Activated T-cell treated with anti-CD3 and anti-CD28 coated beads for 4 hours (primary cell): ENCODE data around the gene RNPEPL1.
"Not testable (repeated sequence)": the region's sequence is repeated elsewhere in the genome, so short reads cannot be mapped to it uniquely, and the experiment has no call there.

Source experiments
- DNase-seq: peaks from one replicate; pipeline ENCODE4 v3.0.0-alpha.2; 2020

RNPEPL1 gene

DNA sequence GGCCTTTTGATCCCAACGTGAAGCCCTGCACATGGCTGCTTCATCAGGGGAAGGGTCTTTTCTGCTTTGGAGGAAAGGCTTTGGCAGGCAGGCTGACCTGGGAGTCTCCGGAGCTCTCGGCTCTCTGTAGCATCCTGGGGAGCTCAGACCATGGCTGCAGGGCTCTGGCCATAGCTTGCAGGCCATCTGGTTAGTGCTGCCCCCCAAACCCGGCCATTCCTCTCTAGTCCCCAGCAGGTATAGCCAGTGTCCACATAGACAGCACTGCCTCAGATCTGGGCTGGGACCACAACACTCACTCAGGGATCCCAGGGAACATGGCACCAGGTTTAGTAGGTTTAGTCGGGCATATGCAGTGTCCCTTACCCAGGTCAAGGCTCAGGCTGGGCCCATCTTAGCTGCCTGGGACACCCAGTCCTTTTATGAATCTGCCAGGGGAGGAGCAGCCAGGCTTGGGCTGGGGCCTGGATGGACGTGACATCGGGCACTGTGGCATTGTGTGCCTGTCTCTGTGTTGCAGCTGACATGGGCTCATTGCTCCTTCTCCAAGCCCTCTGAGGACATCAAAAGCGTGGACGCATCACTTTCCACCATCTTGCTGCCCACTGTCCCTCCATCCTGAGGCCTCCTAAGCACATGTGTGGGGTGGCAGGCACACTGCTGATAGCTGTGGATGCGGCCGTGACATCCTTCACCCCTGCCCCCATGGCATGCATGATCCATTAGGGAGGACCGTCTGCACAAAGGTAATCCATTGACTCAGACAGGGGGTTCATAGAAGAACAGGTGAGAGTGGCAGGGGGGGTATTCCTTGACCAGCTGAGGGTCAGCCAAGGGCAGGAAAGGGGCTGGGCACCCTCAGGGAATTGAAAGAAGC, 37.8 kb downstream of the RNPEPL1 start:
- DNase-seq, result no peak

DNA sequence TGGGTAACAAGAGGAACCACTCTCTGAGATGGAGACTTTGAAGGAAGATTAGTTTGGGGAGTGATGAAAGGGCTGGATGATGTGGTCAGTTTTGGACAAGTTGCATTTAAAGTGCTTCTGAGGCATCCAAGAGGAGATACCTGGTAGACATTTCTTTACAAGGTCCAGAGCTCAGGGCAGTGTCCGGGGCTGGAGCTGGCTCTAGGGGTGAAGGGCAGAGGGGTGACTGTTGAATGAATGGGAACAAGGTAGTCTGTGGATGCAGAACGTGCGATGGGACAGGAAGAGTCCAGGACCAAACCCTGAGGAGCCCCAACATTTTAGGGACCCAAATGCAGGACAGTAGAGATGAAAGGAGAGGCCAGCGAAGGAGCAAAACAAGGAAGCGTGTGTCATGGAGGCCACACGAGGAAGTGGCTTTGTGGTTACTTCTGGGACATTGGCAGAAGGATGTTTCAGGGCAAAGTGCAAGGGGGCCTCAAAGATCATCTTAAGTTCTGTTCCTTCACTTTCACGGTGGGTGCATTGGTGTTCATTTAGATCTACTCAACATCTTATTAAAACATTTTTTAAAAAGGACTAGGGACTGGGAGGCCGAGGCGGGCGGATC, 43.4 kb downstream of the RNPEPL1 start:
- DNase-seq, result no peak

DNA sequence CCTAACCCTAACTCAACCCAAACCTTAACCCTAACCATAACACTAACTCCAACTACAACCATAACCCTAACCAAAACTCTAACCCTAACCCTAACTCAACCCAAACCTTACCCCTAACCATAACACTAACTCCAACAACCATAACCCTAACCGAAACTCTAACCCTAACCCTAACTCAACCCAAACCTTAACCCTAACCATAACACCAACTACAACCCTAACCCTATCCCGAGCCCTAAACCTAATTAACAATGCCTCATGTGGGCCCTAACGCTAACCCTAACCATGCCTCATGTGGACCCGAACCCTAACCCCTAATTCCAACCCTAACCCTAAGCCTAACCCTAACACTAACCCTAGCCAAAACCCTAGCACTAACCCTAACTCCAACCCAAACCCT, 45.5 kb downstream of the RNPEPL1 start:
- DNase-seq, result no peak

DNA sequence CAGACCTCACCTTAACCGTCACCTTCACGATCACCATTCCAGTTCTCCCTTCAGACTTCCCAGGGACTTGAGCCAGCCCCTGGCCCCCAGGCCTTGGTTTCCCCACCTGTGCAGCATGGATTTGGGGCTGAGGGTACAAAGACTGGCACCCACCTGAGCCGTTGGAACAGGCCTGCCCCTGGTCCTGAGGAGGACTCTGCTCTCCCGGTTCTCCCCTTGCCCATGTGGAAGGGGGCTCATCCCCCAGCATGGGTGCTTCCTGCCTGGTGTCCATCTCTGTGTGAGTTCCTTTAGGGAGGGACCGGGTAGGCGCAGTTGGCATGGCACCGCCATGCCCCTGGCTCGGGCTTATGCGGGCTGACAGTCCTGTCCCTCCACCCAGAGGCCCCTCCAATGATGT, 46.1 kb downstream of the RNPEPL1 start:
- DNase-seq, result no peak

DNA sequence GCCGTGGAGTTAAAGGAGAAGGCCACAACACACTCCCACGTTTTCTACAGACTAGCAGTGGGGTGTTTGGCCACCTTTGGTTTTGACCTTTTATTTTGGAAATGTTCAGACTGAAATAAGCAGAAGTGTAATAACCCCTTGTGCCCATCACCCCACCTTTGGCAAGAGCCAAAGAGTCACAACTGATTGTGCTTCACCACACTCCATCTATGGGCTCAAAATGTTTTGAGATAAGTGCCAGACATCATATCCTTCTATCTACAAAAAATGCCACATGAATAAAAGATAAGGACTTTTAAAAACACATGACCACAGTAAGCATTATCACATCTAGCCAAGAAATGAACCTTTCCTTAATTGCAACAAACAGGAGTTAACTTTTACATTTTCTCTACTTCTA, 47.1 kb downstream of the RNPEPL1 start:
- no peak for DNase-seq

DNA sequence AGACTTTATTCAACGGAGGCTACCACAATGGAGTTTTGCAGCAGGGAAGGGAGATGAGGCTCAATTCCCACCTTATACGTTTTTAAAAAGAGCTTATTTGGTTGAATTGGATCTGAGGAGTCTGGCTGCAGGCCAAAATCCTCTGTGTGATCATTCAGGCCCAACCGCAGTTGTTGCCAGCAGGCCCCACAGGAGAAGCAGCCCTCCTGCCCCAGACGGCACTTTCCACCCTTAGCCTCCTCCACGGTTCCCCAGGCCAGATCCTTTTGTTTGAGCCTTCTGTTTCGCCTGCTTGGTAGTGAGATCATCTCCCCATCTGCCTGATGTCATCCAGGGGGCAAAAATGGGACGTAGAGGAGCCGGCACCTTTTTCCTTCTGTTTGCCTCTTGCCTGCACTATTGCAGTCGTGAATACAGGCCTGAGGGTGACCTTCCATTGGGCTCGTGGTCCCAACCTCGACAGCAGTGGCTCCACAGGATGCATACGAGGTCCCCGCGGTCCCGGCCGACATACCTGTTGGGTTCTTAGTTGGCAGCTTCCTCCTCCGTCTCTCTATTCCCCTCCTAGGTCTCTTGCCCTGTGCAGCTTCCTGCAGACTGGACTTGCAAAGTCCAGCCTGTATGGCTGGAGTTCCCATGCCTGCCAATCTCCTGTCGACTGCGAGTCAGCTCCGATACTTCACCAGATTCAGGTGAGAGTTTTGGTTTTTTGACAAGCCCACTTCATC, 47.7 kb downstream of the RNPEPL1 start:
- DNase-seq, result no peak

DNA sequence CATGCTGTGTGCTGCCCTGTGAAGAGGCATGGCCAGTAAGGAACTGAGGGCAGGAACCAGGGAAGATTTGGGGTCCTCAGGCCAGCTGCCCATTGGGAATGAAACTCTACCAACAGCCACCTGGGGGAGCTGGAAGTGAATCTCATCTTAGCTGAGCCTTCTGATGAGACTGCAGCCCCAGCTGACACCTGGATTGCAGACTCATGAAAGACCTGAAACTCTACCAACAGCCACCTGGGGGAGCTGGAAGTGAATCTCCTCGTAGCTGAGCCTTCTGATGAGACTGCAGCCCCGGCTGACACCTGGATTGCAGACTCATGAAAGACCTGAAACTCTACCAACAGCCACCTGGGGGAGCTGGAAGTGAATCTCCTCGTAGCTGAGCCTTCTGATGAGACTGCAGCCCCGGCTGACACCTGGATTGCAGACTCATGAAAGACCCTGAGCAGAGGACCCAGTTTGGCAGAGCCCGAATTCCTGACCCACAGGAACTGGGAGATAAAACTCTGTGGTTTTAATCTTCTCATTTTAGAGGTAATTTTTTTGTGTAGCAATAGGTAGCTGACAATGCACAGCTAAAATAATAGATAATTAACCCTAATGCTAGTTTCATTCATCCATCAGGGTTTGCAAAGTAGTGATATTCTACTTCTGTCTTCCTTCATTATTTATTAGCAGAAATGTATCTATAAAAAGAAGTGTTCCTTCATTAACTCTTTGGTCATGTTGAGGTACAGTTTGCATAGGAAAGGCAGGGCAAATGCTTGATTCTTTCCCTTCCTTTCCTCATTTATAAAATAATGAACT, 48.8 kb downstream of the RNPEPL1 start:
- not testable (repeated sequence) for DNase-seq

DNA sequence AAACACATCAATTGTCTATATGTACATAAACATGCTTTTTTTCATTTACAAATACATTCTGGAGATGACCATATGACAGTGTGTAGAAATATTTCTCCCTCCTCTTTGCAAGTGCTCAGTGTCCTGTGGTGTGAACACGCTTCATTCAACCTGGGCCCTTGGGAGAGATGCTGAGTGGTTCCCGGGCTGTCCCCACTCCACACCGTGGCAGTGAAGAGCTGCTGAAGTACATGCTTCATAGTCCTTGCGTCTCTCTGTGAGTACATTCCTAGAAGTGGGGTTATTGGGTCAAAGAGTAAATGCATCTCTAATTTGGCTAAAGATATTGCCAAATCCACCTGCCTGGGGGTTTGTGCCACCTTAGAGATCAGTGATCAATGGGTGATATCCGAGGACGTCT, 50.5 kb downstream of the RNPEPL1 start:
- DNase-seq, result no peak

DNA sequence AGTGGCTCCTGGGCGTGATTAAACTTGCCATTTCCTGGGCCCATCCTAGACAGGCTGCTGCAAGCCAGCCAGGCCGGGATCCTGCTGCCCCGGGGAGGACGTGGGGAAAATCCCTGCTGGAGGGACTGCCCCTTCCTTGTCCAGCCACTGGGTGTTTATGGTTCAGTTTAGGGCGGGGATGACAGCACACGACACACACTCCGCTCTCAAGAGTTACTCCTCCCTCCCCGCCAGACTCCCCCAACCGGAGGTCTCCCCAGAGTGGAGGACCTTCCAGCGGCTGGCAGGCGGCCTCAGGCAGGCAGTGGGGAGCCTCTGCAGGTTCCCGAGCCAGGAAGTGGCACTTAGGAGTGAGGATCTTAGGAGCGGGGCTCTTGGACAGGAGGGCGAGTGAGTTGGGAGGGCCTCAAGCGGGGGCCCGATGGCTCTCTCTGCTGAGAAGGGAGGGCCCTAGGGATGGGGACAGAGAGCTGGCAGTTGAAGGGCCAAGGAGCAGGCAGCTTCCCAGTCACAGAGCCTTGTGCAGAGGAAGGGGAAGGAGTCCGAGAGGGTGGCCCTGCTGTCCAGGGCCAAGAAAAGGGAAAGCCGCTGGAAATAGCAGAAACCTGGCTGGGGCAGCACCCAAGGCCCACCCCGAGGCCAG, 51.3 kb downstream of the RNPEPL1 start:
- DNase-seq, result no peak

DNA sequence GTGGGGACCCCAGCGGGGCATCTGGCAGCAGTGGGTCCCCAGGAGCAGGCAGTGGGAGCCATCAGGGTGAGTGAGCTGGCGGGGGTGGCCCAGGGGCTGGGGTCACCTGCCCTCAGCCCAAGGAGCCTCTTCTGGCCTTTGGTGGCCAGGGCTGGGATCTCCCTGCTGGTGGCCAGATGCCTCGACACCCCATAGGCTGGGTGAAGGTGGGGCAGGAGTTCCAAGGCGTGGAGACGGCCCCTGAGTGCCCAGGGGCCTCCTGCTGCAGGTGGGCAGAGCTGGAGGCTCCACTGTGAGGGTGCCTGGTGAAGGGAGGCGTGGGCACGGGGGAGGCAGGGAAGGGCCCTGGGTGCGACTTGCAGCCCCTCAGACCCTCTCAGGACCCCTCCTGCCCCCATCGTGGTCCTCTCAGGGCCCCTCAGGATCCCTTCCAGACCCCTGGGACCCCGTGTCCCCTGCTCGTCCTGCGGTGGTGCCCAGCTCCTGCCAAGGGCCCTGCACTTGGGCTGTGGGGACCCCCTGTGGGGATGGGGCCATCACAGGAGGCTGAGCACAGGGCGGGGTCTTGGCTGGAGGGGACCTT, 52.0 kb downstream of the RNPEPL1 start:
- no peak for DNase-seq

DNA sequence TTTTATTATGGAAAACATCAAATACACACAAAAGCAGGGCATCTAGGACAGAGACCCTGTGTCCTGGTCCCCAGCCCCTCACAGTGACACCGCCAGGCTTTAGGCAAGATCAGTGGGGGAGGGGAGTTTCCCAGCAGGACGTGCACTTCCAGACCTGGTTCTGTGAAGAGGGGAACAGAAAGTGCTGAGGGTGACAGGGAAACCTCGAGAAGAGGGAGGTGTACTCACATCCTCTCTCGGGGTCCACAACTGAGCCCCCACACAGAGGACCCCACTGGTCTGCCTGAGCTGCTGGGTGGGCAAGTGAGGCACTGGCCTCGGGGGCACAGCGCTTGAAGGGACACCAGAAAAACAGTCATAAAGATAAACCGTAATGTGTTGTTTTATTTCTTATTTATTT, 52.6 kb downstream of the RNPEPL1 start:
- DNase-seq, result no peak

DNA sequence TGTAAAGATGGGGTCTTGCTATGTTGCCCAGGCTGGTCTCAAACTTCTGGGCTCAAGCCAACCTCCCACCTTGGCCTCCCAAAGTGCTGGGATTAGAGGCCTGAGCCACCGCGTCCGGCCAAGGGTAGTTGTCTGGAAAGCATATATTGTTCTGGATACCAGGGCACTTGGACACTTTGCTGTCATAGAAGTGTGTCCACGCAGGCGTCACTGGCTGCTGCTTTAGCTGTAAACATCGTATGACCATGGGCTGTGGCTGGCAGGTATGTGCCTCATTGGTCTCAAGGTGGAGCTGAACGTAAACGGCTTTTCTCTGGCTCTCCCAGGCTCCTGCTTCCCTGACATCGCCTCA, 53.8 kb downstream of the RNPEPL1 start:
- no peak for DNase-seq

DNA sequence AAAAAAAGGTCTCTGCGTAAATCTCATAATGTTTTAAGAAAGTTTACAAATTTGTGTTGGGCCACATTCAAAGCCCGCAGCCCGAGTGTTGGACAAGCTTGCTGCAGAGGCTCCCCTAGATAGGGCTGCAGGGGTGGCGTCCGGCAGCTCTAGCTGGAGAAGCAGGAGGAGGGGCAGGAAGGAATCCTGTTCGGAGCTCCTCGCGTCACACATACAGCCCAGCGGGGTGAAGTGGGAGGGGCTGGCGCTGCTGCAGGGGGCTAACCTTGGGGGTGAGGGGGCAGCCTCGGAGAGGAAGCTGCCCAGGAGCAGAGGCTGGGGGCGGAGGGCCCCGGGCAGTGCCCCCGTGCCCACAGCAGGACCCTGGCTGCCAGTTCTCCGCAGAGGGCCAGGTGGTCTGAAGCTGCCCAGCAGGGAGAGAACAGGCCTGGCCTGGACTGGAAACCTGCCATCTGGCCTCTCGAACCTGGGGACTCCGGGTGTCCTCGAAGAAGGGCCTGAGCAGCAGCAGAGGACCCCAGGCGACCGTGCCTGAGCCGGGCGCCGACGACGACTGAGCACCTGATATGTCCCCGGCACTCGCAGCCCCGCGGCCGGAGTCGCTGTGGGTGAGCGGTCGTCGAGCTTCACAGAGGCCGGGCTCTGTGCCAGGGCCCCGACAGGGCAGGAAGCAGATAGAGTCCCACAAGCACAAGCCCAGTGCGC, 54.4 kb downstream of the RNPEPL1 start:
- DNase-seq, result peak; percentile 23

DNA sequence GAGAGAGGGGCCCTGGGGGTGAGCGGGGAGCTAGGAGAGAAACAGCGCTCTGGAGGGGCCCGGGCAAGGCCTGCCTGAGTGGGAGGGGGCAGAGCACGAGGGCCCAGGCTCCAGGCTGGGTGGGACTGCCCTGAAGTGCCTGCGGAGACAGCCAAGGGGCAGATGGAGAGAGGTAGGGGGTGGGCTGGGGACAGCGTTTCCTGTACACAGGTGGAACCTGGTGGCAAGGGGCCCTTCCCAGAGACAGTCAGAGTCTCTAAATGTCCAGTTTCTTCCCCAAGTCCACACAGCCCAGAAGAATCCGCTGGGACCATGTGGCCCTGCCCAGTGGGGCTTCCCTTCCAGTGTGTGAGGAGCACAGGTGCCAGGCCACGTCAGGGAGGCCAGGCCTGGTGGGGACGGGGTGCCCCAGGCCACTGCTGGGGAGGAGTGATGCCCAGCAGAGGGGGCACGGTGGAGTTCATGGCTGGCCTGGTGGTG, 55.3 kb downstream of the RNPEPL1 start:
- DNase-seq, result no peak

DNA sequence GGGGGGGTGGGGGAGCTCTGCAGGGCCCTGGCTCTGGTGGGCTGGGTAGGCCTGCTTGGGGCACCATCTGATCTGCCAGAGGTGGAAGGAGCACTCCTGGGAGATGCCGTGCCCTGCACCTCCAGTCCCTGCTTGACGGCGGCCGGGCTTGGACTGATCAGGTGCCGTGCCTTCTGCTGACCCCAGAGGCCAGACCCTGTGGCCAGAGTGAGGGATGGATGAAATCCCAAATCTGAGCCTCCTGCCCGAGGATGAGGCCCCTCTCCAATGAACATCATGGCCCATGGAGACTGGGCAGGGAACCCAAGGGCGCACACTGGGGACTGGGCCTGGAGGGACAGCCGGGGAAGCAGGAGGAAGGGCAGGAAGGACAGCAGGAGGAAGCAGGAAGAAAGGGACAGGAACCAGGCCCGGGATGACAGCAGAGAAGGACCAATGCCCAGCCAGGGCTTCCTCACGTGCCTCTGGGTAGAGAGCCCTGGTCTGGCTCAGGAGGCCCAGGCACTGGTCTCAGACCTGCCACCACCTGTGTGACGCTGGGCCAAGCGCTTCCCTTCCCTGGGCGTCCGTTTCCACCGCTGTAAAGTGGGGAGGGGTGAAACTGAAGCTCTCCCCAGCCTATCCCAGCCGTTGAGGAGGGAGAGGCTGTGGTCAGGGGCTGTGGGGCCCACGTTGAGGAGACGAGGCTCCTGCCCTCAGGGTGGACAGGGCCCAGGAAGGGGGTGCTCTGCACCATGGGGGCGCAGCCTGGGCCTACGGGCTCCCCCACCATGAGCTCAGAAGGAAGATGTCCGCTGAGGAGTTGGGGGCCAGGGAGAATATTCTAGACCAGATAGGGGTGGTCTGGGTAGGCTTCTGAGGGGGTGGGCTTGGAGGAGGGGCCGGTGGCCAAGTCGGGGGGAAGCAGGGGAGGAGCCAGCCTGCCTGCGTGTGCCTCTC, 56.0 kb downstream of the RNPEPL1 start:
- DNase-seq, result no peak

DNA sequence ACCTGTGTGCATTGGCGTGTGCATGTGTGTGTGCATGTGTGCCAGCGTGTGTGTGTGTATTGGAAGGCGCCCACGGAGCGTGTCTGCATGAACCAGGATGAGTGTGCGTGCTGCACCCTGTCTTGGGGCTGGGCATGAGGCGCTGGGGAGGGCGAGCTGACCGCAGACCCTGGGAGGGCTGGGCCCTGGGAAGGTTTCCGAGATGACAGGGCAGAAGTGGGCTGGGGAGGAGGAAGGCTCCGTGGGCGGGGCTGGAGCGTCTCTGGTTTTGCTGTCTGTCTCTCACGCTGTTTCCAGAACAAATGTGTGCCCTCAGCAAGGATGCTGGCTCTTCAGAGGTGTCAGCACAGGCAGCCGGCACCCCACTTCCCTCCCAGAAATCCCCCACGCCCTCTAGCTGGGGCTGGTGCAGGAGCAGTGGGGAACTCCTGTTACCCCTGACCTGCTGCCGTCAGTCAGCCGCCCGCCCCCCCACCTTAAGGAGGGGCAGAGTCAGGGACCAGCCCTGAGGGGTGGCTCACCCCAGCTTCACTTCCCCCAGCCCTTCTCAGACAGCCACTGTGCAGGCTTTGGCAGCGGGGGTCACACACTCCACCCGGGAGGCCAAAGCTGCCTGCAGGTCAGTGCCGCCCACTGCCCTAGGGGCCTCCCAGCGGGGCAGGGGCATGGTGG, 56.8 kb downstream of the RNPEPL1 start, which contains the start of gene GPR35:
GPR35 (plus strand) TSS at position 531 of the 672 bp plus-strand sequence. CDS start 4,473 bp downstream, outside the sequence.
- peak; percentile 52 for DNase-seq

DNA sequence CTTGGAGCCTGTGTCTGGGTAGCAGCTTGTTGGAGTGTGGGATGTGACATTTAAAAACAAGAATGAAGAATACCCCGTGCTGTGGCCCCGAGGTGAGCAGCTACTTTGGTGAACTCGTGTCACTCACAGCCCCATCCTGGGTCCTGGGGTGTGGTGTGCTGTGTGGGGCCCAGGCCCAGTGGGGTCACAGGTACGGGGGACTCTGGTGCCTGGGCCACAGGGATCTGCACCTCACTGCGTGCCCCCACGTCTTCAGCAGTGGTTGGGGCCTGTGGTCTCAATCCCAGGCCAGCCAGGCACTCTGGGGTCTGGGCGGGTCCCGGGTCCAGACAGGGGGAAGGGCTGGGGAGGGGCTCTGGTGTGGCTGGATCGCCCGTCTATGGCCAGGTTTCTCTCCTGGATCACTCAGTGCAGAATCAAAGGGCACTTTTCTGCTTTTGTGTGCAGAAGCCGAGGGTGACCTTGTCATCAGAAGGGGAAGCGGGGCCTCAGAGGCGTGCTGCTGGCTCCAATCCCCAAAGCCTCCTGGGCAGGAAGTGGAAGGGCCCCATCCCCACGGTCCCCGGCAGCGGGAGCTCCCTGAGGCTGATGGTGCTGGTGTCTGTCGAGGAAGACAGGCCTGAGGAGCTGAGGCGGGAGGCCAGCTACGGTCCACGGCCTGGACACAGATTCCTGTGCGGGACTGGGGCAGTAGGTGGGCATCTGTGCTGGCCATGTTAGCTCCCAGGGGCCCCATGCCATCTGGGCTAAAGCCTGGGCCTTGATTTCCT, 58.4 kb downstream of the RNPEPL1 start:
- DNase-seq, result no peak

DNA sequence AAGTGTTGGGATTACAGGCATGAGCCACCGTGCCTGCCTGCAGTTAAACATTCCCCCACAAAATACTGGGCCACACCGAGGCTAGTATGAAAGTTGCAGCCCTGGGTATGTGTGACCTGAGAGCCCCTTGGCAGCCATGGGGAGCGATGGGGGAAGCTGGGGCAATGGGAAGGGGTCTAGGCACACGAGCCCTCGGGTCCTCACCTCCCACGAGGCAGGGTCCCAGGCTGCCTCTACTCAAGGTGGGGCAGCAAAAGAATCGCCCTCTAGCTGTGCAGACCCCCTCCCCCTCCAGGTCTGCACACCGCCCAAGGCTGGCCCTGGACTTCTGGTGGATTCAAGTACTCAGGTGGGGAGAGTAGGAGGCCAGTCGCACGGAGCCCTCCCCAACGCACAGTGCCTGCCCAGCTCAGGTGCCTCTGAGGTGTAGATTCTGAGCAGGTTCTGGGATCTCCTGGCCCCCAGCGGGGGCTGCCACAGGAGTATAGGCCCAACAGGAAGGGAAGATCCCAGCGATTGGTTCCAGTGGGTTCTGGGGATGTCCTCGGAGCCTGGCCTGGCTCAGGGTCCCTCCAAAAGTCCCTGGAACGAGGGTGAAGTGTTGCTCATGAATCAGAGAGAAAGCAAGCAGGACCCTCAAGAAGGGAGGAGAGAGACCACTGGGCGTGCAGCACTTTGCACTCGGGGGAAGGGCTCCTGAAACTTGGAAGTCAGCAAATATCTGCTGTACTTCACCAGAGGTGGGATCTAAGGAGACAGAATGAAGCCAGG, 59.6 kb downstream of the RNPEPL1 start:
- no peak for DNase-seq
